Activated naive CD8-positive, alpha-beta T cell (primary cell): Measurements from ENCODE around the gene CDIPT.
"Not testable (repeated sequence)": the region's sequence is repeated elsewhere in the genome, so short reads cannot be mapped to it uniquely, and the experiment has no call there.

Experiments
- H3K27ac Mint-ChIP-seq: one replicate; pipeline ENCODE4 v1.8.0; 2021; ENCODE audit warnings: mixed read lengths
- H3K27me3 Mint-ChIP-seq: one replicate; pipeline ENCODE4 v1.8.0; 2021; ENCODE audit warnings: mixed read lengths
- H3K36me3 Mint-ChIP-seq: one replicate; pipeline ENCODE4 v1.8.0; 2021; ENCODE audit warnings: mixed read lengths
- H3K4me1 Mint-ChIP-seq: one replicate; pipeline ENCODE4 v1.8.0; 2021; ENCODE audit warnings: low read depth, mixed read lengths
- H3K4me3 Mint-ChIP-seq: one replicate; pipeline ENCODE4 v1.8.0; 2021; ENCODE audit warnings: mild to moderate bottlenecking, mixed read lengths
- H3K9me3 Mint-ChIP-seq: one replicate; pipeline ENCODE4 v1.8.0; 2021; ENCODE audit warnings: low read depth, mixed read lengths

CDIPT gene

GRCh38 chr16:29836623-29837022 is 26.4 kb downstream of the CDIPT start:
- no peak overlapping the region for H3K27ac Mint-ChIP-seq
- peaks cover 3% of the 10 kb centered on the region for H3K36me3 Mint-ChIP-seq
- peaks cover 6% of the 10 kb centered on the region for H3K4me1 Mint-ChIP-seq
- no peaks in the 10 kb centered on the region for H3K9me3 Mint-ChIP-seq
- H3K27me3 Mint-ChIP-seq, result no peaks in the 10 kb centered on the region
- no peak overlapping the region for H3K4me3 Mint-ChIP-seq

GRCh38 chr16:29835926-29836325 is 27.1 kb downstream of the CDIPT start:
- peaks cover 6% of the 10 kb centered on the region for H3K4me1 Mint-ChIP-seq
- no peaks in the 10 kb centered on the region for H3K27me3 Mint-ChIP-seq
- H3K36me3 Mint-ChIP-seq, result peaks cover 3% of the 10 kb centered on the region
- peak overlapping the region; percentile 34 for H3K27ac Mint-ChIP-seq
- H3K4me3 Mint-ChIP-seq, result no peak overlapping the region
- no peaks in the 10 kb centered on the region for H3K9me3 Mint-ChIP-seq

GRCh38 chr16:29834079-29834478 is 28.9 kb downstream of the CDIPT start:
- peaks cover 3% of the 10 kb centered on the region for H3K36me3 Mint-ChIP-seq
- H3K4me3 Mint-ChIP-seq, result no peak overlapping the region
- H3K4me1 Mint-ChIP-seq, result peaks cover 18% of the 10 kb centered on the region
- H3K27ac Mint-ChIP-seq, result peak overlapping the region; percentile 41
- H3K9me3 Mint-ChIP-seq, result no peaks in the 10 kb centered on the region
- no peaks in the 10 kb centered on the region for H3K27me3 Mint-ChIP-seq

GRCh38 chr16:29833219-29833618 is 29.8 kb downstream of the CDIPT start:
- not testable (repeated sequence) for H3K36me3 Mint-ChIP-seq, H3K4me3 Mint-ChIP-seq, H3K27ac Mint-ChIP-seq, H3K27me3 Mint-ChIP-seq, H3K9me3 Mint-ChIP-seq
- peaks cover 24% of the 10 kb centered on the region for H3K4me1 Mint-ChIP-seq

- no peaks in the 10 kb centered on the region for H3K9me3 Mint-ChIP-seq
- peaks cover 3% of the 10 kb centered on the region for H3K36me3 Mint-ChIP-seq
- H3K27ac Mint-ChIP-seq, result no peak overlapping the region
- peaks cover 37% of the 10 kb centered on the region for H3K4me1 Mint-ChIP-seq
- no peak overlapping the region for H3K4me3 Mint-ChIP-seq
- H3K27me3 Mint-ChIP-seq, result no peaks in the 10 kb centered on the region
These were observed 31.5 kb downstream of the CDIPT start for GRCh38 chr16:29831490-29831889.

GRCh38 chr16:29830774-29831173 is 32.3 kb downstream of the CDIPT start:
- Mint-ChIP-seq H3K9me3 (no peaks in the 10 kb centered on the region), H3K27ac (no peak overlapping the region), H3K36me3 (peaks cover 3% of the 10 kb centered on the region), H3K27me3 (no peaks in the 10 kb centered on the region), H3K4me1 (peaks cover 44% of the 10 kb centered on the region), H3K4me3 (no peak overlapping the region)

GRCh38 chr16:29826342-29826695 is 36.7 kb downstream of the CDIPT start:
- peak overlapping the region; percentile 79 for H3K4me3 Mint-ChIP-seq
- peaks cover 72% of the 10 kb centered on the region for H3K4me1 Mint-ChIP-seq
- peak overlapping the region; percentile 94 for H3K27ac Mint-ChIP-seq
- no peaks in the 10 kb centered on the region for H3K27me3 Mint-ChIP-seq
- no peaks in the 10 kb centered on the region for H3K36me3 Mint-ChIP-seq
- H3K9me3 Mint-ChIP-seq, result no peaks in the 10 kb centered on the region

GRCh38 chr16:29825145-29826044 is 37.6 kb downstream of the CDIPT start:
- Mint-ChIP-seq H3K4me3 (peak overlapping the region; percentile 64), H3K9me3 (no peaks in the 10 kb centered on the region), H3K4me1 (peaks cover 75% of the 10 kb centered on the region), H3K27me3 (no peaks in the 10 kb centered on the region), H3K27ac (peak overlapping the region; percentile 88), H3K36me3 (no peaks in the 10 kb centered on the region)

GRCh38 chr16:29824589-29825144 is 38.4 kb downstream of the CDIPT start:
- H3K4me3 Mint-ChIP-seq, result peak overlapping the region; percentile 64
- H3K36me3 Mint-ChIP-seq, result no peaks in the 10 kb centered on the region
- no peaks in the 10 kb centered on the region for H3K9me3 Mint-ChIP-seq
- peak overlapping the region; percentile 88 for H3K27ac Mint-ChIP-seq
- peaks cover 77% of the 10 kb centered on the region for H3K4me1 Mint-ChIP-seq
- no peaks in the 10 kb centered on the region for H3K27me3 Mint-ChIP-seq

- H3K4me3 Mint-ChIP-seq, result peak overlapping the region; percentile 95
- H3K36me3 Mint-ChIP-seq, result peaks cover 5% of the 10 kb centered on the region
- peaks cover 76% of the 10 kb centered on the region for H3K4me1 Mint-ChIP-seq
- H3K9me3 Mint-ChIP-seq, result no peaks in the 10 kb centered on the region
- peak overlapping the region; percentile 91 for H3K27ac Mint-ChIP-seq
- H3K27me3 Mint-ChIP-seq, result no peaks in the 10 kb centered on the region
These were observed 41.3 kb downstream of the CDIPT start for GRCh38 chr16:29821643-29822115.

GRCh38 chr16:29820730-29821642 is 42.0 kb downstream of the CDIPT start:
- Mint-ChIP-seq H3K27ac (peak overlapping the region; percentile 91), H3K27me3 (no peaks in the 10 kb centered on the region), H3K9me3 (no peaks in the 10 kb centered on the region), H3K4me3 (peak overlapping the region; percentile 95), H3K36me3 (peaks cover 5% of the 10 kb centered on the region), H3K4me1 (peaks cover 70% of the 10 kb centered on the region)

GRCh38 chr16:29820271-29820701 is 42.7 kb downstream of the CDIPT start, which contains the start of gene MVP:
TSS of gene MVP (plus strand) at chr16:29820462. CDS start at chr16:29830550, 10,088 bp downstream.
- H3K4me1 Mint-ChIP-seq, result peaks cover 66% of the 10 kb centered on the region
- H3K27me3 Mint-ChIP-seq, result no peaks in the 10 kb centered on the region
- H3K27ac Mint-ChIP-seq, result peak within 1 kb of the TSS; percentile 91
- no peaks in the 10 kb centered on the region for H3K9me3 Mint-ChIP-seq
- H3K4me3 Mint-ChIP-seq, result peak within 1 kb of the TSS; percentile 95
- H3K36me3 Mint-ChIP-seq, result peaks cover 5% of the 10 kb centered on the region

GRCh38 chr16:29819506-29819905 is 43.5 kb downstream of the CDIPT start:
- Mint-ChIP-seq H3K27me3 (no peaks in the 10 kb centered on the region), H3K9me3 (no peaks in the 10 kb centered on the region), H3K4me3 (peak overlapping the region; percentile 95), H3K36me3 (peaks cover 5% of the 10 kb centered on the region), H3K4me1 (peaks cover 66% of the 10 kb centered on the region), H3K27ac (peak overlapping the region; percentile 91)

- peaks cover 66% of the 10 kb centered on the region for H3K4me1 Mint-ChIP-seq
- H3K27me3 Mint-ChIP-seq, result no peaks in the 10 kb centered on the region
- no peaks in the 10 kb centered on the region for H3K9me3 Mint-ChIP-seq
- peak overlapping the region; percentile 95 for H3K4me3 Mint-ChIP-seq
- peak overlapping the region; percentile 91 for H3K27ac Mint-ChIP-seq
- H3K36me3 Mint-ChIP-seq, result peaks cover 5% of the 10 kb centered on the region
These were observed 44.9 kb downstream of the CDIPT start for GRCh38 chr16:29818082-29818481.
